Fibroblast of skin of left quadriceps (primary cell): Measurements from ENCODE around the gene BSPRY.
"Not testable (repeated sequence)": the region's sequence is repeated elsewhere in the genome, so short reads cannot be mapped to it uniquely, and the experiment has no call there.

Experiments used
- DNase-seq, 2 experiments: peaks; one replicate each; pipeline ENCODE4 v3.0.0-alpha.2; 2013; ENCODE audit warnings: low read depth in 2 of 2

BSPRY gene

GRCh38 chr9:113370806-113371325 is 21.5 kb downstream of the BSPRY start:
- no peak for DNase-seq

GRCh38 chr9:113372059-113372458 is 22.7 kb downstream of the BSPRY start:
- no peak for DNase-seq

GRCh38 chr9:113373256-113373655 is 23.9 kb downstream of the BSPRY start:
- DNase-seq: no peak

- no peak for DNase-seq
These were observed 24.5 kb downstream of the BSPRY start for GRCh38 chr9:113373676-113374392.

GRCh38 chr9:113375057-113376023 is 26.0 kb downstream of the BSPRY start:
- DNase-seq: no peak

- DNase-seq: peak; percentile 31 to 38
These were observed 27.6 kb downstream of the BSPRY start, which contains the start of gene HDHD3 for GRCh38 chr9:113376634-113377567. Gene HDHD3, minus strand, starts transcription at chr9:113376986. Its CDS starts 2,632 bp downstream, at chr9:113374354.

- not testable (repeated sequence) for DNase-seq
These were observed 29.9 kb downstream of the BSPRY start for GRCh38 chr9:113379094-113379828.

GRCh38 chr9:113379829-113380210 is 30.5 kb downstream of the BSPRY start:
- not testable (repeated sequence) for DNase-seq

GRCh38 chr9:113380869-113381378 is 31.6 kb downstream of the BSPRY start:
- no peak for DNase-seq

- not testable (repeated sequence) for DNase-seq
These were observed 32.1 kb downstream of the BSPRY start for GRCh38 chr9:113381441-113381840.

- DNase-seq: no peak
These were observed 32.6 kb downstream of the BSPRY start for GRCh38 chr9:113381909-113382411.

- DNase-seq: no peak
These were observed 37.4 kb downstream of the BSPRY start for GRCh38 chr9:113386571-113387393.

- DNase-seq: no peak
These were observed 38.4 kb downstream of the BSPRY start for GRCh38 chr9:113387560-113388230.

GRCh38 chr9:113388833-113389232 is 39.5 kb downstream of the BSPRY start:
- DNase-seq: no peak

- DNase-seq: no peak
These were observed 40.1 kb downstream of the BSPRY start for GRCh38 chr9:113389451-113389850.

- DNase-seq: no peak
These were observed 41.0 kb downstream of the BSPRY start for GRCh38 chr9:113390192-113390960.

GRCh38 chr9:113391917-113392316 is 42.6 kb downstream of the BSPRY start:
- DNase-seq: no peak

GRCh38 chr9:113393281-113393680 is 43.9 kb downstream of the BSPRY start:
- DNase-seq: no peak
